SK-N-SH treated with all-trans-retinoic acid at 6 μM for 48 hours (cell line): ENCODE data around the gene ST3GAL5.

Experiments
- ATAC-seq: fragments of 200-7000 bp; cut with Tn5 transposase; 3 replicates; pipeline ENCODE4 v1.9.1; 2020; ENCODE audit warnings: mild to moderate bottlenecking, moderate library complexity
- CSDC2 ChIP-seq: fragments of 250-450 bp; sonication (Bioruptor Pico); IDR thresholded peaks from 2 replicates; pipeline ENCODE4 v1.5.0; 2020; ENCODE audit warnings: mild to moderate bottlenecking, moderate library complexity
- ISL1 ChIP-seq: fragments of 250-450 bp; sonication (Bioruptor Pico); IDR thresholded peaks from 2 replicates; pipeline ENCODE4 v2.1.2; 2022; ENCODE audit warnings: mild to moderate bottlenecking, moderate library complexity
- OSR1 ChIP-seq: fragments of 250-450 bp; sonication (Bioruptor Pico); IDR thresholded peaks from 2 replicates; pipeline ENCODE4 v1.8.0; 2022; ENCODE audit warnings: moderate library complexity, mild to moderate bottlenecking, inconsistent platforms
- PPARA ChIP-seq: fragments of 250-450 bp; sonication (Bioruptor Pico); IDR thresholded peaks from 2 replicates; pipeline ENCODE4 v1.5.0; 2020; ENCODE audit warnings: mild to moderate bottlenecking, borderline replicate concordance
- RARB ChIP-seq: fragments of 250-450 bp; sonication (Bioruptor Pico); IDR thresholded peaks from 2 replicates; pipeline ENCODE4 v1.8.0; 2021; ENCODE audit warnings: mild to moderate bottlenecking, moderate library complexity
- SNAI2 ChIP-seq: fragments of 250-450 bp; sonication (Bioruptor Pico); IDR thresholded peaks from 2 replicates; pipeline ENCODE4 v1.5.0; 2020; ENCODE audit warnings: mild to moderate bottlenecking, moderate library complexity
- ZC3H10 ChIP-seq: fragments of 250-450 bp; sonication (Bioruptor Pico); IDR thresholded peaks from 2 replicates; pipeline ENCODE4 v1.5.1; 2021; ENCODE audit warnings: mild to moderate bottlenecking, moderate library complexity
- ZFP3 ChIP-seq: fragments of 250-450 bp; sonication (Bioruptor Pico); IDR thresholded peaks from 2 replicates; pipeline ENCODE4 v1.5.0; 2020; ENCODE audit warnings: mild to moderate bottlenecking, moderate library complexity
- ZFP30 ChIP-seq: fragments of 450-650 bp; formaldehyde crosslinking; IDR thresholded peaks from 2 replicates; pipeline ENCODE4 v1.5.0; 2022; ENCODE audit warnings: mild to moderate bottlenecking, moderate library complexity
- ZNF565 ChIP-seq: fragments of 450-650 bp; formaldehyde crosslinking; conservative IDR thresholded peaks from 2 replicates; pipeline ENCODE4 v1.5.0; 2020; ENCODE audit warnings: low read depth, mild to moderate bottlenecking, moderate library complexity
- ZNF70 ChIP-seq: fragments of 450-650 bp; formaldehyde crosslinking; IDR thresholded peaks from 2 replicates; pipeline ENCODE4 v1.5.0; 2020; ENCODE audit warnings: mild to moderate bottlenecking, moderate library complexity
- ZNF8 ChIP-seq: fragments of 450-650 bp; formaldehyde crosslinking; IDR thresholded peaks from 2 replicates; pipeline ENCODE4 v1.5.0; 2020; ENCODE audit warnings: mild to moderate bottlenecking, moderate library complexity
- TF ChIP-seq, protein P1 (sequence below): fragments of 250-450 bp; sonication (Bioruptor Pico); IDR thresholded peaks from 2 replicates; pipeline ENCODE4 v1.5.1; 2021; ENCODE audit warnings: mild to moderate bottlenecking, moderate library complexity
- TF ChIP-seq, protein P2 (sequence below): fragments of 250-450 bp; sonication (Bioruptor Pico); IDR thresholded peaks from 2 replicates; pipeline ENCODE4 v1.8.0; 2021; ENCODE audit warnings: low read depth, mild to moderate bottlenecking, moderate library complexity, borderline replicate concordance
- TF ChIP-seq, protein P3 (sequence below): fragments of 250-450 bp; sonication (Bioruptor Pico); IDR thresholded peaks from 2 replicates; pipeline ENCODE4 v1.5.1; 2020; ENCODE audit warnings: low read depth, mild to moderate bottlenecking, moderate library complexity
- TF ChIP-seq, protein P4 (sequence below): fragments of 250-450 bp; sonication (Bioruptor Pico); IDR thresholded peaks from 2 replicates; pipeline ENCODE4 v1.5.0; 2020; ENCODE audit warnings: mild to moderate bottlenecking, moderate library complexity
- TF ChIP-seq, protein P5 (sequence below): fragments of 250-450 bp; sonication (Bioruptor Pico); IDR thresholded peaks from 2 replicates; pipeline ENCODE4 v1.8.0; 2020; ENCODE audit warnings: mild to moderate bottlenecking, moderate library complexity, borderline replicate concordance

The ST3GAL5 gene

DNA sequence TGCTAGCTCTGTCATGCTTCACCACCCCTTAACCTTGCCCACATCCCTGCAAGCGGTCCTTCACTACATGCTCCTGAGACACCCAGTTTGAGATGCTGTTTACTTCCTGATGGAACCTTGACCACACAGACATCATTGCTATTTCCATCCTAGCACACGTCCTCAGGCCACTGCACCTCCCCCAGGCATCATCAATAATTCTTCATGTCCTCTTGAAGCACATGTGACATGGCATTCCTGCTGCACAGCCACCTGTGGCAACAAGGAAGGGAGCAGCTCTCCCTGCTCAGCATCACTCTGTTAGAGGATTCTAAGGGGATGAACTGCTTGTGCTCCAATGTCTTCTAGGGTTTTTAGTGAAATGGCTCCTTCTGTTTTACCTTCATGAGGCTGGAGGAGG is 26.1 kb upstream of the ST3GAL5 start:
- ATAC-seq = no peak
- TF ChIP-seq, protein P1, sequence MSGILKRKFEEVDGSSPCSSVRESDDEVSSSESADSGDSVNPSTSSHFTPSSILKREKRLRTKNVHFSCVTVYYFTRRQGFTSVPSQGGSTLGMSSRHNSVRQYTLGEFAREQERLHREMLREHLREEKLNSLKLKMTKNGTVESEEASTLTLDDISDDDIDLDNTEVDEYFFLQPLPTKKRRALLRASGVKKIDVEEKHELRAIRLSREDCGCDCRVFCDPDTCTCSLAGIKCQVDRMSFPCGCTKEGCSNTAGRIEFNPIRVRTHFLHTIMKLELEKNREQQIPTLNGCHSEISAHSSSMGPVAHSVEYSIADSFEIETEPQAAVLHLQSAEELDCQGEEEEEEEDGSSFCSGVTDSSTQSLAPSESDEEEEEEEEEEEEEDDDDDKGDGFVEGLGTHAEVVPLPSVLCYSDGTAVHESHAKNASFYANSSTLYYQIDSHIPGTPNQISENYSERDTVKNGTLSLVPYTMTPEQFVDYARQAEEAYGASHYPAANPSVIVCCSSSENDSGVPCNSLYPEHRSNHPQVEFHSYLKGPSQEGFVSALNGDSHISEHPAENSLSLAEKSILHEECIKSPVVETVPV (CRISPR knock-in tag) = no peak
- TF ChIP-seq, protein P2, sequence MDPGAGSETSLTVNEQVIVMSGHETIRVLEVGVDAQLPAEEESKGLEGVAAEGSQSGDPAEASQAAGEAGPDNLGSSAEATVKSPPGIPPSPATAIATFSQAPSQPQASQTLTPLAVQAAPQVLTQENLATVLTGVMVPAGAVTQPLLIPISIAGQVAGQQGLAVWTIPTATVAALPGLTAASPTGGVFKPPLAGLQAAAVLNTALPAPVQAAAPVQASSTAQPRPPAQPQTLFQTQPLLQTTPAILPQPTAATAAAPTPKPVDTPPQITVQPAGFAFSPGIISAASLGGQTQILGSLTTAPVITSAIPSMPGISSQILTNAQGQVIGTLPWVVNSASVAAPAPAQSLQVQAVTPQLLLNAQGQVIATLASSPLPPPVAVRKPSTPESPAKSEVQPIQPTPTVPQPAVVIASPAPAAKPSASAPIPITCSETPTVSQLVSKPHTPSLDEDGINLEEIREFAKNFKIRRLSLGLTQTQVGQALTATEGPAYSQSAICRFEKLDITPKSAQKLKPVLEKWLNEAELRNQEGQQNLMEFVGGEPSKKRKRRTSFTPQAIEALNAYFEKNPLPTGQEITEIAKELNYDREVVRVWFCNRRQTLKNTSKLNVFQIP (CRISPR knock-in tag) = no peak
- TF ChIP-seq, protein P3, sequence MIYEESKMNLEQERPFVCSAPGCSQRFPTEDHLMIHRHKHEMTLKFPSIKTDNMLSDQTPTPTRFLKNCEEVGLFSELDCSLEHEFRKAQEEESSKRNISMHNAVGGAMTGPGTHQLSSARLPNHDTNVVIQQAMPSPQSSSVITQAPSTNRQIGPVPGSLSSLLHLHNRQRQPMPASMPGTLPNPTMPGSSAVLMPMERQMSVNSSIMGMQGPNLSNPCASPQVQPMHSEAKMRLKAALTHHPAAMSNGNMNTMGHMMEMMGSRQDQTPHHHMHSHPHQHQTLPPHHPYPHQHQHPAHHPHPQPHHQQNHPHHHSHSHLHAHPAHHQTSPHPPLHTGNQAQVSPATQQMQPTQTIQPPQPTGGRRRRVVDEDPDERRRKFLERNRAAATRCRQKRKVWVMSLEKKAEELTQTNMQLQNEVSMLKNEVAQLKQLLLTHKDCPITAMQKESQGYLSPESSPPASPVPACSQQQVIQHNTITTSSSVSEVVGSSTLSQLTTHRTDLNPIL (CRISPR knock-in tag) = no peak
- TF ChIP-seq OSR1 (CRISPR knock-in tag) = no peak
- TF ChIP-seq, all 23 proteins: peak for 0

DNA sequence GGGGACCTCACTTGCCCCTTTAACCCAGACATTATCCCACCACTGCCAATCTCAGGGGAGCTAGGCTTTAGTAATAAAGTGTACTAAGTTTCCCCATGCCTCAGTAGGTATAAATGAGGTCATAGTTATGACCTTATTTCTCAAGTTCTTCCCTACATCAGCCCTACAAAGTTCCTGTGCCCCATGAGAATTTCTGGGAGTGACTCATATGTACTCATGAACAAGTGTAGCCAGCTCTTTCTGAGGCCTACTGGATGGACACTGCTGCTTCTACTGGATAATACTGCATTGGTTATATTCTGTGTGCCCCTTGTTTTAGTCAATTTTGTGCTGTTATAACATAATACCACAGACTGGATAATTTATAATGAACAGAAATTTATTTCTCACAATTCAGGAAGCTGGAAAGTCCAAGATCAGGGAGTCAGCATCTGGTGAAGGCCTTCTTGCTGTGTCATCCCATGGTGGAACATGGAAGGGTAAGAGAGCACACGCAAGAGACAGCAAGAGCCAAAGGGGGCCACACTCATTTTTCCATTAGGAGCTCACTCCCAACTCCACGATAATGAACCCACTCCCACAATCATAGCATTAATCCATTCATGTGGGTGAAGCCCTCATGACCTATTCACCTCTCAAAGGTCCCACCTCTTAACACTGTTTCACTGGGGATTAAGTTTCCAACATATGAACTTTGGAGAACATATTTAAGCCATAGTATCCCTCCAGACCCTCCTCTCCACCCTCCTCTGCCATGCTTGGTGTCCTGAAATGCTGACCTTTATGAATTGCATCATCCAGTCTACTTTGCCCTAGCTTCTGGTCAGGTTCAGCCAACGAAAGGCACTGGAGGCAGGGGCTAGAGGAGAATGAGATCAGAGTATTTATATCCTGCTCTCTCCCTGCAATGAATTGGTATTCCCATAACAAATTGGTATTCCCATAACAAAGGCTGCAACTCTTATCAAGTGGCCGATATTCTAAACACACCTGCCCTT is 25.4 kb upstream of the ST3GAL5 start:
- ATAC-seq = no peak
- TF ChIP-seq RARB (CRISPR knock-in tag) (no peak), ZC3H10 (CRISPR knock-in tag) (no peak), ZNF565 (CRISPR knock-in tag) (no peak), ZNF8 (CRISPR knock-in tag) (no peak), PPARA (CRISPR knock-in tag) (no peak), CSDC2 (no peak), ZFP3 (no peak)
- TF ChIP-seq, protein P2 (CRISPR knock-in tag) = no peak

DNA sequence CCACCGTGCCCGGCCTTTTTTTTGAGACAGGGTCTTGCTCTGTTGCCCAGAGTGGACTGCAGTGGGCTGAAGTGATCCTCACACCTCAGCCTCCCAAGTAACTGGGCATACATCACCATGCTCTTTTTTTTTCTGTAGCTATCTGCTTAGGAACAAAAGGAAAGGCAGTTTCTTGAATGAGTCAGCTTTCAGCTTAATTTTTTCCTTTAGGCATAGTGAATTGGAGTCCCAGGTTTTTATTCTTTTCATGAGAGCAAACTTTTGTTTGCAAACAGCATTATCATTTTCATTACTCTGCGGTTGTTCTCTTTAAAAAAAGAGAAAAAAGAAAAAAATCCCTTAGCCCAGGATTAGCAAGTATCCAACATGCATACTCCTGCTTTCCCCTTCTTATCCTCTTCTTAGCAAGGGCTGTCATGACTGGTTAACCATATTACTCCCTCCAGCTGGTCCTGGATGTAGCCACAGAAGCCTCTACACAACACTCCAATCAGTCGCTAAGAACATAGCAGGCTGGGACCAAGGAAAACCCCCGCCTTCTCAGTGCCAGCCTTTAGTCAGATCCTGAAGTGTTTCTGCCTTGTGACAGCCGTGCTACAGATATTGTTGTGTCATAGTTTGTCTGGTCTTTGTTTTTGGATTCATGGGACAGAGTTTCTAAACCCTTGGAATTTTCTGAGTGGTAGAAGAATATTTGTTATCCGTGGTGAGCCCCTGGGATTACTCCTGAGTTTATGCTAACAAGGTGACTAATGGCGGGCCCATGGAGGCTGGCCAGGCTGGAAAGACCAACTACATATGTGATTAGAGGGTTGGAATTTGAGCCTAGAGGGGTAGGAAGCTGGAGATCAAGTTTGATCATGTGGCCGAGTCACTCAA is 23.3 kb upstream of the ST3GAL5 start:
- TF ChIP-seq, protein P1 (CRISPR knock-in tag) = no peak
- TF ChIP-seq, protein P4, sequence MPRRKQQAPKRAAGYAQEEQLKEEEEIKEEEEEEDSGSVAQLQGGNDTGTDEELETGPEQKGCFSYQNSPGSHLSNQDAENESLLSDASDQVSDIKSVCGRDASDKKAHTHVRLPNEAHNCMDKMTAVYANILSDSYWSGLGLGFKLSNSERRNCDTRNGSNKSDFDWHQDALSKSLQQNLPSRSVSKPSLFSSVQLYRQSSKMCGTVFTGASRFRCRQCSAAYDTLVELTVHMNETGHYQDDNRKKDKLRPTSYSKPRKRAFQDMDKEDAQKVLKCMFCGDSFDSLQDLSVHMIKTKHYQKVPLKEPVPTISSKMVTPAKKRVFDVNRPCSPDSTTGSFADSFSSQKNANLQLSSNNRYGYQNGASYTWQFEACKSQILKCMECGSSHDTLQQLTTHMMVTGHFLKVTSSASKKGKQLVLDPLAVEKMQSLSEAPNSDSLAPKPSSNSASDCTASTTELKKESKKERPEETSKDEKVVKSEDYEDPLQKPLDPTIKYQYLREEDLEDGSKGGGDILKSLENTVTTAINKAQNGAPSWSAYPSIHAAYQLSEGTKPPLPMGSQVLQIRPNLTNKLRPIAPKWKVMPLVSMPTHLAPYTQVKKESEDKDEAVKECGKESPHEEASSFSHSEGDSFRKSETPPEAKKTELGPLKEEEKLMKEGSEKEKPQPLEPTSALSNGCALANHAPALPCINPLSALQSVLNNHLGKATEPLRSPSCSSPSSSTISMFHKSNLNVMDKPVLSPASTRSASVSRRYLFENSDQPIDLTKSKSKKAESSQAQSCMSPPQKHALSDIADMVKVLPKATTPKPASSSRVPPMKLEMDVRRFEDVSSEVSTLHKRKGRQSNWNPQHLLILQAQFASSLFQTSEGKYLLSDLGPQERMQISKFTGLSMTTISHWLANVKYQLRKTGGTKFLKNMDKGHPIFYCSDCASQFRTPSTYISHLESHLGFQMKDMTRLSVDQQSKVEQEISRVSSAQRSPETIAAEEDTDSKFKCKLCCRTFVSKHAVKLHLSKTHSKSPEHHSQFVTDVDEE = no peak
- no peak for TF ChIP-seq PPARA (CRISPR knock-in tag)
- no peak for TF ChIP-seq ZNF8 (CRISPR knock-in tag)
- TF ChIP-seq, protein P3 (CRISPR knock-in tag) = no peak
- TF ChIP-seq, protein P5, sequence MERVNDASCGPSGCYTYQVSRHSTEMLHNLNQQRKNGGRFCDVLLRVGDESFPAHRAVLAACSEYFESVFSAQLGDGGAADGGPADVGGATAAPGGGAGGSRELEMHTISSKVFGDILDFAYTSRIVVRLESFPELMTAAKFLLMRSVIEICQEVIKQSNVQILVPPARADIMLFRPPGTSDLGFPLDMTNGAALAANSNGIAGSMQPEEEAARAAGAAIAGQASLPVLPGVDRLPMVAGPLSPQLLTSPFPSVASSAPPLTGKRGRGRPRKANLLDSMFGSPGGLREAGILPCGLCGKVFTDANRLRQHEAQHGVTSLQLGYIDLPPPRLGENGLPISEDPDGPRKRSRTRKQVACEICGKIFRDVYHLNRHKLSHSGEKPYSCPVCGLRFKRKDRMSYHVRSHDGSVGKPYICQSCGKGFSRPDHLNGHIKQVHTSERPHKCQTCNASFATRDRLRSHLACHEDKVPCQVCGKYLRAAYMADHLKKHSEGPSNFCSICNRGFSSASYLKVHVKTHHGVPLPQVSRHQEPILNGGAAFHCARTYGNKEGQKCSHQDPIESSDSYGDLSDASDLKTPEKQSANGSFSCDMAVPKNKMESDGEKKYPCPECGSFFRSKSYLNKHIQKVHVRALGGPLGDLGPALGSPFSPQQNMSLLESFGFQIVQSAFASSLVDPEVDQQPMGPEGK = no peak
- no peak for TF ChIP-seq CSDC2
- no peak for TF ChIP-seq OSR1 (CRISPR knock-in tag)
- TF ChIP-seq SNAI2 (CRISPR knock-in tag) = no peak
- no peak for TF ChIP-seq ISL1 (CRISPR knock-in tag)
- TF ChIP-seq ZNF70 (CRISPR knock-in tag) = no peak
- TF ChIP-seq ZFP3 = no peak
- TF ChIP-seq, protein P2 (CRISPR knock-in tag) = no peak
- TF ChIP-seq ZFP30 (CRISPR knock-in tag) = no peak
- TF ChIP-seq, all 23 proteins: peak for 0
- ATAC-seq = peak; percentile 90
